HG02642 (cell line): ENCODE data around the gene RAB40C.

Experiments used
- ATAC-seq: cut with Tn5 transposase; IDR thresholded peaks from one replicate; pipeline ENCODE4 v1.9.1; 2021; ENCODE audit warnings: mild to moderate bottlenecking; ENCODE audit not compliant: unreplicated experiment, poor library complexity

Gene RAB40C

GRCh38 chr16:630249-630814 lies 40.5 kb downstream of the RAB40C start:
- no peak for ATAC-seq

GRCh38 chr16:630815-631405 lies 41.0 kb downstream of the RAB40C start, which contains the start of gene WFIKKN1:
Gene WFIKKN1, plus strand, starts transcription at chr16:630985. Its CDS starts 269 bp downstream, at chr16:631254.
- no peak for ATAC-seq

GRCh38 chr16:631808-632358 lies 42.0 kb downstream of the RAB40C start:
- no peak for ATAC-seq

- no peak for ATAC-seq
These were observed 42.8 kb downstream of the RAB40C start for GRCh38 chr16:632486-633335.

GRCh38 chr16:633336-634050 lies 43.6 kb downstream of the RAB40C start:
- ATAC-seq, result no peak

- no peak for ATAC-seq
These were observed 44.3 kb downstream of the RAB40C start for GRCh38 chr16:634051-634670.

GRCh38 chr16:634996-635395 lies 45.1 kb downstream of the RAB40C start:
- no peak for ATAC-seq

- ATAC-seq, result peak; percentile 12
These were observed 45.8 kb downstream of the RAB40C start for GRCh38 chr16:635573-636205.

GRCh38 chr16:636206-637080 lies 46.6 kb downstream of the RAB40C start, which contains the start of gene METTL26:
Gene METTL26, minus strand, starts transcription at chr16:636305. Its CDS starts 15 bp downstream, at chr16:636290.
- ATAC-seq, result peak; percentile 77

- ATAC-seq, result no peak
These were observed 47.5 kb downstream of the RAB40C start for GRCh38 chr16:637081-638018.

GRCh38 chr16:638034-638543 lies 48.2 kb downstream of the RAB40C start:
- no peak for ATAC-seq

- no peak for ATAC-seq
These were observed 49.0 kb downstream of the RAB40C start for GRCh38 chr16:638836-639235.

GRCh38 chr16:640614-641013 lies 50.7 kb downstream of the RAB40C start:
- ATAC-seq, result no peak

GRCh38 chr16:641326-642188 lies 51.7 kb downstream of the RAB40C start, which contains the start of gene MCRIP2:
Gene MCRIP2, plus strand, starts transcription at chr16:641828. Its CDS starts 164 bp downstream, at chr16:641992.
- ATAC-seq, result peak; percentile 50

GRCh38 chr16:642189-643049 lies 52.6 kb downstream of the RAB40C start:
- peak; percentile 47 for ATAC-seq
